ENCODE data around the gene MYO1E. TPM values are rescaled to one million over a fixed set of nuclear protein-coding genes. Genes with fewer than 3 reads are reported as not detected.

MYO1E gene
- total RNA-seq, 2 experiments from 2014 or later = 1.5 to 26.5 TPM

- H3K27ac ChIP-seq (ENCODE audit: low read depth, low read length, poor library complexity, severe bottlenecking) = peak within 1 kb of the TSS; percentile 83
- intact Hi-C loops (cut with micrococcal nuclease; ENCODE audit: unreplicated experiment) = loop anchor here (1.0 to 2.0 kb wide), 2 partner anchors 33 to 124 kb away; no protein-coding TSS in a partner anchor
- peak; percentile 96 for DNase-seq (ENCODE audit: low spot score)
- peak within 1 kb of the TSS; percentile 98 for H2AFZ ChIP-seq (ENCODE audit: low read length)
- no peaks in the 10 kb centered on the region for H4K20me1 ChIP-seq (ENCODE audit: insufficient read depth, low read length)
- peak within 1 kb of the TSS; percentile 90 for H3K4me3 ChIP-seq (ENCODE audit: low read depth, low read length, poor library complexity, severe bottlenecking)
- no TSS peak for BruUV-seq (replicated peaks)
- H3K36me3 ChIP-seq (ENCODE audit: insufficient read depth, low read length) = peaks cover 32% of the 10 kb centered on the region
- POLR2A ChIA-PET = interaction anchor here (0.6 to 1.0 kb wide), 2 partner anchors 8 to 30 kb away, joined by 5 to 6 read pairs; no protein-coding TSS in a partner anchor
- TF ChIP-seq CTCF (conservative IDR thresholded peaks at IDR 0.05; ENCODE audit: low read length) (no peak), EZH2phosphoT487 (IDR thresholded peaks at IDR 0.05; ENCODE audit: borderline replicate concordance, low read depth, low read length) (no peak)
- peak within 1 kb of the TSS; percentile 88 for H3K4me2 ChIP-seq (ENCODE audit: low read length)
- H3K9me2 ChIP-seq (ENCODE audit: insufficient read depth, low read length) = no peaks in the 10 kb centered on the region
- H3K79me2 ChIP-seq (ENCODE audit: insufficient read depth, low read depth, low read length) = peaks cover 26% of the 10 kb centered on the region
- no peaks in the 10 kb centered on the region for H3K9me3 ChIP-seq (ENCODE audit: low read length)
- peaks cover 20% of the 10 kb centered on the region for H3K4me1 ChIP-seq (ENCODE audit: insufficient read depth, low read length, poor library complexity, severe bottlenecking)
- CTCF ChIA-PET (ENCODE audit: unreplicated experiment) = no interaction called here
Measured at GRCh38 chr15:59104912-59105732, 267.5 kb downstream of the MYO1E start, which contains the start of gene CCNB2. TSS of gene CCNB2 (plus strand) at chr15:59105146. CDS start at chr15:59105269, 123 bp downstream.

GRCh38 chr15:59104602-59104911, 268.1 kb downstream of the MYO1E start:
- H3K4me1 ChIP-seq (ENCODE audit: insufficient read depth, low read length, poor library complexity, severe bottlenecking) = peaks cover 20% of the 10 kb centered on the region

More at GRCh38 chr15:59104602-59104911, 268.1 kb downstream of the MYO1E start:
- H3K27ac ChIP-seq (ENCODE audit: low read depth, low read length, poor library complexity, severe bottlenecking) = peak overlapping the region; percentile 83
- H3K9me3 ChIP-seq (ENCODE audit: low read length) = no peaks in the 10 kb centered on the region
- CTCF ChIA-PET (ENCODE audit: unreplicated experiment) = no interaction called here
- H3K9me2 ChIP-seq (ENCODE audit: insufficient read depth, low read length) = no peaks in the 10 kb centered on the region
- no peak for DNase-seq (ENCODE audit: low spot score)
- H4K20me1 ChIP-seq (ENCODE audit: insufficient read depth, low read length) = no peaks in the 10 kb centered on the region
- peak overlapping the region; percentile 88 for H3K4me2 ChIP-seq (ENCODE audit: low read length)
- intact Hi-C loops (cut with micrococcal nuclease; ENCODE audit: unreplicated experiment) = loop anchor here (2.0 kb wide), 1 partner anchor 124 kb away; no protein-coding TSS in a partner anchor
- peaks cover 28% of the 10 kb centered on the region for H3K36me3 ChIP-seq (ENCODE audit: insufficient read depth, low read length)
- TF ChIP-seq EZH2phosphoT487 (IDR thresholded peaks at IDR 0.05; ENCODE audit: borderline replicate concordance, low read depth, low read length) (no peak), CTCF (conservative IDR thresholded peaks at IDR 0.05; ENCODE audit: low read length) (no peak)
- peak overlapping the region; percentile 98 for H2AFZ ChIP-seq (ENCODE audit: low read length)
- POLR2A ChIA-PET = no interaction called here
- peak overlapping the region; percentile 90 for H3K4me3 ChIP-seq (ENCODE audit: low read depth, low read length, poor library complexity, severe bottlenecking)
- peaks cover 26% of the 10 kb centered on the region for H3K79me2 ChIP-seq (ENCODE audit: insufficient read depth, low read depth, low read length)
- BruUV-seq (replicated peaks) = no TSS peak

Data from OCI-LY7 (cell line).